A549 (cell line): Measurements from ENCODE around the gene ACBD6.

ENCODE experiments used
- CBX2 ChIP-seq: fragments of 200-600 bp; sonication (generic); IDR thresholded peaks from 2 replicates; pipeline ENCODE4 v1.6.1; 2016; ENCODE audit warnings: low read depth, mild to moderate bottlenecking, borderline replicate concordance
- CEBPB ChIP-seq, 2 experiments: fragments of >200 bp in 1 of 2; sonication (Bioruptor Twin) in 1 of 2; formaldehyde crosslinking in 1 of 2; IDR thresholded peaks; 2 replicates each; pipeline ENCODE4 v1.6.1; 2012 to 2016
- CHD4 ChIP-seq: fragments of 200-600 bp; sonication (generic); IDR thresholded peaks from 2 replicates; pipeline ENCODE4 v1.6.1; 2016; ENCODE audit warnings: antibody characterized with exemption, mild to moderate bottlenecking, borderline replicate concordance
- CTCF ChIP-seq: fragments of >200 bp; sonication (Bioruptor Twin); formaldehyde crosslinking; IDR thresholded peaks from 3 replicates; pipeline ENCODE4 v1.5.1; 2016
- EP300 ChIP-seq, 2 experiments: fragments of >200 bp; sonication (Bioruptor Twin); formaldehyde crosslinking; IDR thresholded peaks; 2 replicates in 1 of 2; 3 replicates in 1 of 2; pipeline ENCODE4 v1.6.1; 2016 to 2017
- ESRRA ChIP-seq: fragments of 150-350 bp; IDR thresholded peaks from 2 replicates; pipeline ENCODE4 v1.6.1; 2014; ENCODE audit warnings: mild to moderate bottlenecking, low read length, borderline replicate concordance
- HOXA7 ChIP-seq: fragments of 250-450 bp; sonication (Bioruptor Pico); IDR thresholded peaks from 2 replicates; pipeline ENCODE4 v1.5.0; 2020; ENCODE audit warnings: mild to moderate bottlenecking, moderate library complexity
- MAZ ChIP-seq: fragments of 150-350 bp; IDR thresholded peaks from 2 replicates; pipeline ENCODE4 v1.6.1; 2014; ENCODE audit warnings: antibody characterized with exemption, low read depth, low read length, borderline replicate concordance
- NR3C1 ChIP-seq: fragments of >200 bp; sonication (Bioruptor Twin); formaldehyde crosslinking; IDR thresholded peaks from 3 replicates; pipeline ENCODE4 v1.6.1; 2017
- POLR2A ChIP-seq: IDR thresholded peaks from 2 replicates; pipeline ENCODE4 v1.6.1; 2012; ENCODE audit warnings: mild to moderate bottlenecking, low read length
- RAD21 ChIP-seq, 2 experiments: fragments of >200 bp in 1 of 2; sonication (Bioruptor Twin) in 1 of 2; formaldehyde crosslinking in 1 of 2; IDR thresholded peaks in 1 of 2; conservative IDR thresholded peaks in 1 of 2; 2 replicates in 1 of 2; 3 replicates in 1 of 2; pipeline ENCODE4 v1.6.1; 2012 to 2018; ENCODE audit warnings: inconsistent platforms in 1 of 2
- SMC3 ChIP-seq: fragments of >200 bp; sonication (Bioruptor Twin); formaldehyde crosslinking; IDR thresholded peaks from 3 replicates; pipeline ENCODE4 v1.6.1; 2018; ENCODE audit warnings: inconsistent platforms
- TP53 ChIP-seq: fragments of 250-450 bp; sonication (Bioruptor Pico); IDR thresholded peaks from 2 replicates; pipeline ENCODE4 v1.5.0; 2021; ENCODE audit warnings: mild to moderate bottlenecking, moderate library complexity
- TF ChIP-seq, protein P1 (sequence below): IDR thresholded peaks from 2 replicates; pipeline ENCODE4 v1.6.1; 2012

GRCh38 chr1:180370597-180370996 is 131.8 kb downstream of the ACBD6 start:
- no peak for TF ChIP-seq POLR2A
- no peak for TF ChIP-seq CEBPB (IDR thresholded peaks at IDR 0.05)
- TF ChIP-seq CTCF, result no peak
- no peak for TF ChIP-seq HOXA7 (CRISPR knock-in tag)
- no peak for TF ChIP-seq ESRRA
- TF ChIP-seq TP53 (CRISPR knock-in tag), result no peak
- no peak for TF ChIP-seq RAD21 (conservative IDR thresholded peaks at IDR 0.05 in 1 of 2, IDR thresholded peaks at IDR 0.05 in 1 of 2)
- TF ChIP-seq, protein P1, sequence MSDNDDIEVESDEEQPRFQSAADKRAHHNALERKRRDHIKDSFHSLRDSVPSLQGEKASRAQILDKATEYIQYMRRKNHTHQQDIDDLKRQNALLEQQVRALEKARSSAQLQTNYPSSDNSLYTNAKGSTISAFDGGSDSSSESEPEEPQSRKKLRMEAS, result no peak
- no peak for TF ChIP-seq NR3C1
- TF ChIP-seq CBX2, result no peak
- TF ChIP-seq MAZ, result no peak
- no peak for TF ChIP-seq SMC3
- TF ChIP-seq EP300 (IDR thresholded peaks at IDR 0.05), result no peak
- TF ChIP-seq CHD4, result no peak
